GM15510 (cell line): ENCODE measurements around the gene REEP3.

Source experiments
- POLR2A ChIP-seq: IDR thresholded peaks from 3 replicates; pipeline ENCODE4 v1.6.1; 2011; ENCODE audit warnings: borderline replicate concordance; ENCODE audit not compliant: insufficient read length; ENCODE audit errors: extremely low read depth

The REEP3 gene

DNA sequence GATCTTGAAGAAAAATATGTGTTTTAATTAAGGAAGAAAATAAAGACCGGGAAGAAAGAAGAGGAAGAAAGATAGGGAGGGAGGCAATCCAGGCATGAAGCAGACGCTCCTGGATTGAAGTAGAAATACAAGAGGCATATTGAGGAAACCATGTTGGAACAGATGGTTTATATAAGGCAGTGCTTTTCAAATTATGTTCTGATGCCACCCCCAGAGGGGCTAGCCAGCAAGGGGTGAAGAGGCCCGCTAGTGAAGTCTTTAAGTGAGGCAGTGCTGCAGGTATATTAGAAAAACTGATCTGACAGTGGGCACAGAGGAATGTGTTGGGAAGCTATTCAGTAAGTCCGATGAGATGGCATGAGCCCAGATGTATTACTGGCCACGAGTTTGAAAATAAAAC, 40.1 kb downstream of the REEP3 start:
- TF ChIP-seq POLR2A, result no peak

DNA sequence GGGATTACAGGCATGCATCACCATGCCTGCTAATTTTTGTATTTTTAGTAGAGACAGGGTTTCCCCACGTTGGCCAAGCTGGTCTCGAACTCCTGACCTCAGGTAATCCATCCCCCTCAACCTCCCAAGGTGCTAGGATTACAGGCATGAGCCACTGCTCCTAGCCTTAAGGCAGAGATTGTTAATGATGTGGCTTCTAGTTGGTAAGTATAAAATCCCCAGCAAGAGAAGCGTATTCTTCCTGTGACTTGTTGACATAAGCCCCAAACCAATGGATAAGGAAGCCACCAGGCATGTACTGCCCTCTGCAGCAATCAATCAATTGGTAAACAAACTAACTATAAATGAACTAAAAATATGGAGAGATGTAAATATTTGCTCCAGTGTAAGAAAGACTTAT, 41.2 kb downstream of the REEP3 start:
- TF ChIP-seq POLR2A, result no peak

DNA sequence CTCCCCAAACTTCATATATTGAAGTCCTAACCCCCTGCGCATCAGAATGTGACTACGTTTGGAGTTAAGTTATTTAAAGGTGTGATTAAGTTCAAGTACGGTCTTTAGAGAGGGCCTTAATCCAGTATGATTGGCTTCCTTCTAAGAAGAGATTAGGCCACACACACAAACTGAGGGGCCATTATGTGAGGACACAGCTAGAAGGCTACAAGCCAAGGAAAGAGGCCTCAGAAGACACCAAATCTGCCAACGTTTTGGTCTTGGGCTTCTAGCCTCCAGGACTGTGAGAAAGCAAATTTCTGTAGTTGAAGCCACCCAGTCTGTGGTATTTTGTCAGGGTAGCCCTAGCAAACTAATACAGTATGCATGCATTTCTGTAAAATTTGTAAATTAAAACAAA, 41.7 kb downstream of the REEP3 start:
- no peak for TF ChIP-seq POLR2A

DNA sequence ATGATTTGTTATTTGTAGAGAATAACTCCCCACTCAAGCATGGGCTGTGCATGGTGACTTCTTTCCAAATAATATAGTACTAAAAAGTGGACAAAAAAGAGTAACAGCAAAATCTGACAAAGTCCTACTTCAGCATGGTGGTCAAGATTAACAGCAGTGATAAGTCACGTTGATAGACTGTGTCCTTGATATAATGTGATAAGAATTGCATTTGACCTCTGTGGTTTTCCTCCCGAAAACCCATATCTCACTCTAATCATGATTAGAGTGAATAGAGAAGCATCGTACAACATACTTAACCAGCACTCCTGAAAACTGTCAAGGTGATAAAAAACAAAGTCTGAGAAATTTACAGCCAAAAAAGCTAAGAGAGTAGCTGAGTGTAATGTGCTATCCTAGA, 42.4 kb downstream of the REEP3 start:
- TF ChIP-seq POLR2A, result no peak

DNA sequence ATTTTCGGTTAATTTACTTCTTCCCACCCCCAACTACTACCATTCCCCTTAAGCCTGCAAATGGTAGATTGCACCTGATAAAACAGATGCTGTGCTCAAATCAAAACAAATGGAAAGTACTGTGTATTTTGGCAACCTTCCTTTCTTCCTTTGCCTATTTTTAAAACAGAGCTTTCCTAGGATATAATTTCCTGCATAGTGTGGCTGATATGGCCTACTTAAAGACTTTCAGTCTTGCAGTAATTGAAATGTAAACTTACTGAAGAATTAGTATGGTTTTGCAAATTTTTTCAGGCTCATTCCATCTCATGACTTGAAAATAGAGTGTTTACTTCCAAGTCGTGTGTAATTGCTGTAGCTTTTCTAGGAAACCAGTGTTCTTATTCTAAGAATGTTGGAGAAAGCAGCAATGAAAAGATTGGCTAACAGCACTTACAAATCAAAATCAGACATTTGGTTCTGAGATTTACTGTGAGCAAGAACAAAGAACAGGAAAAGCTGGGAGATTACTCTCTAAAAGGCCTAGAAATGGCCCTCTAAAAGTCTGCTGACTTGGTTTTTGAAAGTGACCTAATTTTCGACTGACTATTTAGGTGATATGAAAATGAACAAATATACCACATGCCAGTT, 52.0 kb downstream of the REEP3 start:
- TF ChIP-seq POLR2A, result no peak

DNA sequence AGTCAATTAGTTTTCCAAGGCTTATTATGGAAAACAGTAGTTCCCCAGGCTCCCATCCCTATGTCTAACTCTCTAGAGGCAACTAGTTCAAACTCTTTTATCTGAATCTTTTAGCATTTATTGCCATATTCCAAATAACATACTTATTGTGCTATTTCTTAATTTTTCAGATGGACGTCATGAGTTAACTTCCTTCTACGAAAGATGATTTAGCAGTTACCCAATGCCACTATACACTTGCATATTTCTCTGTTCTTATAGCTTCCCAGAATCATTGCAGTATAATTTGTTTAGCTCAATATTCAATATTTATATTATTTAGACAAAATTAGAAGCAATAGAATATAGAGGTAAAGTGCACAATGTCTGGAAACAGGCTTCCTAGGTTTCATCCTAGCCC, 52.8 kb downstream of the REEP3 start:
- TF ChIP-seq POLR2A, result no peak

DNA sequence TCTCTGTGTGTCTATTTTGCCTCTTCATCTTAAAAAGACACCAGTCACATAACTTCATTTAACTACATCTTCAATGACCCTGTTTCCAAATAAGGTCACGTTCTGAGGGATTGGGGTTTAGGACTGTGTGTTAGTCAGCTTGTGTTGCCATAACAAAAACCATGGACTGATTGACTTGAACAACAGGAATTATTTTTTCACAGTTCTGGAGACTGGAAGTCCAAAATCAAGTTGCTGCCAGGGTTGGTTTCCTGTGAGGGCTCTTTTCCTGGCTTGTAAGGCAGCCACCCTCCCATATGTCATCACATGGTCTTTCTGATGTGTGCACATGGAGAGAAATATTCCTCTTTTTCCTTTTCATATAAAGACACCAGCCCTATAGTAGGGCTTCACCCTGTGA, 55.3 kb downstream of the REEP3 start:
- TF ChIP-seq POLR2A, result no peak

DNA sequence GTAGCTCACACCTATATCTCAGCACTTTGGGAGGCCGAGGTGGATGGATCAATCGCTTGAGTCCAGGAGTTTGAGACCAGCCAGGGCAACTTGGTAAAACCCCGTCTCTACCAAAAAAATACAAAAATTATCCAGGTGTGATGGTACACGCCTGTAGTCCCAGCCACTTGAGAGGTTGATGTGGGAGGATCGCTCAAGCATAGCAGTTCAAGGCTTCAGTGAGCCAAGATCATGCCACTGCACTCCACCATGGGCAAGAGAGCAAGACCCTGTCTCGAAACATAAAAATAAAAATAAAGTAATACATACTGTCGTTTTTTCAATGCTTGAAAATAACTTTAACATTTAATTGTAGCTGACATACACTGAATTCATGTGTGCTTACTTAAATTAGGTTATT, 57.3 kb downstream of the REEP3 start:
- no peak for TF ChIP-seq POLR2A

DNA sequence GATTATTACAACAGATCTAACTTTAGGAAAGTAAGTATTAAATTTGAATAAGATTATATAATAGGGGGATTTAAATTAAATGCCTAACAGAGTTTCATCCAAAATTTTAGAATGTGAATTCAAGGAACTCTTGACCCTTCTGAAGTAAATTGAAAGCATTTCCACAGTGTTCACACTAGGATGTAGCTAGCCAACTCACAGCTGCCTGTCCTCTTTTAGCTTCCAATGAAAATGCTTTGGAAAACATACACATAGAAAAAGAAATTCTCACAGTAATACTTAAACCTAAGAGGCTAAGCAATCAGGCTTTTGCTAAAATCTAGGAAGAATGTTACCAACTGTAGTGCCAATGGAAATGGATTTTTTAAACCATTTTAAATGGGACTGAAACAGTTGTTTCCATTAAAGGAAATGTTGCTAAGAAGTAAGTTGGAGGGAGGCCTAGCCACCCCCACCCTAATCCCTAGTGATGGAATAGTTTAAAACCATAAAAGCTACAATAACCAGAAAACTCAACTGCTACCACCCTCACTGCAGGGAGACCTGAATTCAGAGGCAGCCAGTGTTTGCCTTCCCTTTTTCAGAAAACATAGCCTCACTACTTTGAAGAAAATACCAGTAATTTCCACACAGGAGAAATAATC, 58.3 kb downstream of the REEP3 start:
- no peak for TF ChIP-seq POLR2A

DNA sequence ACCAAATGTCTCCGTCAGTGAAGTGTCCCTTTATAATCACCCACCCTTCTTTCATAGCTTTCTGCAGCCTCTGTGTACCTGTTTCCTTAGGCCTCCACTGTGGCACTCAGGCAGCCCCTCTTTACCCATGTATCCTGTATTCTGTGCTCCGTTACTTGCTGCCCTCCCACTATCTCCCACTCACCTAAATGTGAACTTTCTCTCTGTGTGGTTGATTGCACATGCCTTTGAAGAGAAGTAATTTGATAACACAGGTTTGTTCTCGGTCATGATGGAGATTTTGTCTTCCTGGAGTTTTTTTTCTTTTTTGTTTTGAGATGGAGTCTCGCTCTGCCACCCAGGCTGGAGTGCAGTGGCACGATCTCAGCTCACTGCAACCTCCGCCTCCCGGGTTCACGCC, 61.5 kb downstream of the REEP3 start:
- no peak for TF ChIP-seq POLR2A

DNA sequence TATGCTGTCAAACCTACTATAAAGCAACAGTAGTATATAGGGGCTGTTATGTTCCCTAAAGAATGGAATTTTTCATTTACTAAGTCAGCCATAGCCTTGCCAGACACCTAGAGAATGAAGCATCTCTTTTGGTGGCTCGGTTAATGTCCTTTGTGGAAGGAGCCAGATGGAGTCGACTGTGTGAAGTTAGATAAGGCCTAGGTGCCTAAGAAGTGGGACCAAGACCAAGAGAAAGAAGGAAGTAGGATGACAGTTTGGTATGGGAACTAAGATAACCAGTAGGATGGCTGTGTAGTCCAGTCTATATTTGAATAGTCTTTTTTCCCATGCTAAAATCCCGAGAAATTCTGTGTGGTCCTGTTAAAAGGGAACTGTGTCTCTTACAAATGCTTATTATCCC, 62.2 kb downstream of the REEP3 start:
- TF ChIP-seq POLR2A, result no peak

DNA sequence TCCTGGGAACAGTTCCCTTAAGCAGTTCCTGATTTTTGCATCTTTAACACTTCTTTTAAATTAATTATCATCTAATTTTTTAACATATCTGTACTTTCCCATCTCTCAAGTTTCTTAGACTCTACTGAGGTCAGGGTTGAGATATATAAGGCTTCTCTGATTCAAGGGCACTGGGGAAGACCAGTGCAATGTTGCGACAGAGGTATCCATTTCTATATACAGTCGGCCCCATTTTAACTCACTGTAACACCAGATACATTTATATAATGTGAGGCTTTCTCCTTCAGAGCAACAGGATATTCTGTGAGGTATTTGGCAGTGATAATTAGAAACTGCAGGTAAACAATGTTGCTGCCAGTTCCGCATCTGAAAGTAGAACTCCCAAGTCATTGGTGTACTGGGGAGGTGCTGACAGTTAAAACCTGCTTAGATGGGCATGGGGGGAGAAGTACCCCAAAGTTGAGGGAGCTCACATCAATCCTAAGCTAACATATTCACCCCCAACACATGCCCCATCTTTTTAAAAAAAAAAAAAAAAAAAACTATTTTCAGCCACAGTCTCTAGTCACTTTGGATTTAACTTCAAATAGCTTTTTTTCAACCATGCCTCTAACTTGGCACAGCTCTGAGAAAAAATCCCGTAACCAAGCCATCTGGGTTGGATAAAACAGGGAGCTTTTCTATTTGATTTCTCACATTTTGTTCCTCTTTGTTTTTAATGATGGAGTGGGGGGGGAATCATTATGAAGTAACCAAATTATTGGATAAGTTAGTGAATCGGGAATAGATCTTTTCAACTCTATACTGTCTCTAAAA, 62.9 kb downstream of the REEP3 start:
- TF ChIP-seq POLR2A, result no peak

DNA sequence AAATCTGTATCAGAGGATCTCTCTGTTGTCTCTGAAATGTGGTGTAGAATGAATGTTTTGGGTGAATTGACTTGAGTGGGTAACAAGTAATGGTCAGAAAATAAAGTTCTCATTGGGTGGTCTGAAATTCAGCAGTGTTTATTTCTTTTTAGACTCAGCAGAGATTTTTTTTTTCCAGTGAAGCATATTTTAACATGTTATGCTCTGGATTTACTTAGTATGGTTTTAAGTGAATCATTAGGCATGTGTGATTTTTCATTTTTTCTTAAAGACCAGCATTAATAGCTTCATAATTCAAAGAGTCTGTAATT, 63.5 kb downstream of the REEP3 start:
- TF ChIP-seq POLR2A, result no peak

DNA sequence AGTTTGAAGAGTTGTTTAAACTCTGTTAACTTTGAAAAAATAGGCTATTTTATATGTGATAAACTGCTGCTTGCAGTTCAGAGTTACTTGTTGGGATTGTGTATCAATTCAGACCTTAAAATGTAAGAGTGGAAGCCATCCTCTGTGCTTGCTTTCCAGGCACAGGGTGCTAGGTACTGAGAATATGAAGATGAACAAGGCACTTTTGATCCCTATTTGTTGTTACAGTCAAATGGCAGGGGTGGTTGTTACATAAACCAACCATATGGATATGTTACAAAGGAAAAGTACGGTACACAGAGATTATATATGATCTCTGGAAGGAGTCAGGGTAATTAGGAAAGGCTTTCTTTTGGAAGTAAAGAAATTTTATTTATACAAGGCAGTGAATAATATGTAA, 63.8 kb downstream of the REEP3 start:
- TF ChIP-seq POLR2A, result no peak

DNA sequence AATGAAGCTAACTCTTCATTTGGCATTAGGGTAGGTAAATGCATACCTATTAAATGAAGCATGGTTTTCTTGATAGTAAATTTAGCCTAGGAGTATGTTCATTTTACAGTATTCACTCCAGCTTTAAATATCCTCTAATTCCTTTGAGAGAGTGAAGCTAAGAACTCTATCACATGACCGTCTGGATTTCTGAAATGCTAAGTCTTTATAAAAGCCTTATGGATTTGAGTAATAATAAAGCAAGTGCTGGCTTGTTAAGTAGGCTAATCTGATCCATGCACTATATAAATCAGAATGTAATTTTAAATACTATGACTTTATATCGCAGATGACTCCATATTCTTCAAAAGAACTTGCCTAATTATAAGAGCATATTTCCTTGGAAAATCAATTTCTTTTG, 64.8 kb downstream of the REEP3 start:
- no peak for TF ChIP-seq POLR2A

DNA sequence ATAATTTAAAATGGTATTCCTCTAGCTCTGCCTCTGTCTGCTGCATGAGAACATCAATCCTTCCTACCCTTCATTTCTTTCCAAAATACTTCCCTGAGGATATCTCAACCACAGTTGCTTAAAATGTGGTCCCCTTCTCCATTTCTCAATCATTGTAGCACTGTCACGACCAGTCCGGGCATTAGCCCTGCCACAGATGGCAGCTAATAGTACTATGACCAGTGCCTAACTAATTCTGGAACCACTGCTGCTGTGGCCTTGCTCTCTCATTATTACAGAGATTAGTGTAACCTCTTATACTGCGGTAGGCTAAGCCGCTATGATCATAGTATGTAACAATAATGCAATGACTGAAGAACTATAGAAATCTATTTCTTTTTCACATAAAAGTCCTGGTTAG, 66.0 kb downstream of the REEP3 start:
- TF ChIP-seq POLR2A, result no peak
